Mammary epithelial cell (primary cell): Measurements from ENCODE around the gene ZBTB20.

ENCODE experiments used
- CTCF ChIP-seq, 2 donors: IDR thresholded peaks in 1 of 2; conservative IDR thresholded peaks in 1 of 2; 2 replicates each; pipeline ENCODE4 v1.5.1; 2011 to 2012; ENCODE audit warnings: inconsistent platforms in 2 of 2, low read length in 2 of 2, mild to moderate bottlenecking in 2 of 2, control low read depth in 1 of 2, low read depth in 1 of 2; ENCODE audit not compliant: insufficient read depth in 1 of 2; ENCODE audit errors: extremely low read depth in 1 of 2
- EZH2 ChIP-seq: IDR thresholded peaks from 2 replicates; pipeline ENCODE4 v1.6.1; 2012; ENCODE audit warnings: low read length, inconsistent platforms, borderline replicate concordance

- no peak for TF ChIP-seq CTCF (conservative IDR thresholded peaks at IDR 0.05 in 1 of 2, IDR thresholded peaks at IDR 0.05 in 1 of 2; ENCODE audit: extremely low read depth in 1 of 2, insufficient read depth in 1 of 2, low read depth in 1 of 2, low read length in 2 of 2)
- TF ChIP-seq EZH2, result no peak
Observed at GRCh38 chr3:114902691-114903101, 244.4 kb downstream of the ZBTB20 start.
